HG03460 (cell line): Measurements from ENCODE around the gene MED20.
"Not testable (repeated sequence)": the region's sequence is repeated elsewhere in the genome, so short reads cannot be mapped to it uniquely, and the experiment has no call there.

Experiments used
- ATAC-seq: cut with Tn5 transposase; IDR thresholded peaks from one replicate; pipeline ENCODE4 v1.9.1; 2021; ENCODE audit not compliant: unreplicated experiment

MED20 gene, protein sequence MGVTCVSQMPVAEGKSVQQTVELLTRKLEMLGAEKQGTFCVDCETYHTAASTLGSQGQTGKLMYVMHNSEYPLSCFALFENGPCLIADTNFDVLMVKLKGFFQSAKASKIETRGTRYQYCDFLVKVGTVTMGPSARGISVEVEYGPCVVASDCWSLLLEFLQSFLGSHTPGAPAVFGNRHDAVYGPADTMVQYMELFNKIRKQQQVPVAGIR

DNA sequence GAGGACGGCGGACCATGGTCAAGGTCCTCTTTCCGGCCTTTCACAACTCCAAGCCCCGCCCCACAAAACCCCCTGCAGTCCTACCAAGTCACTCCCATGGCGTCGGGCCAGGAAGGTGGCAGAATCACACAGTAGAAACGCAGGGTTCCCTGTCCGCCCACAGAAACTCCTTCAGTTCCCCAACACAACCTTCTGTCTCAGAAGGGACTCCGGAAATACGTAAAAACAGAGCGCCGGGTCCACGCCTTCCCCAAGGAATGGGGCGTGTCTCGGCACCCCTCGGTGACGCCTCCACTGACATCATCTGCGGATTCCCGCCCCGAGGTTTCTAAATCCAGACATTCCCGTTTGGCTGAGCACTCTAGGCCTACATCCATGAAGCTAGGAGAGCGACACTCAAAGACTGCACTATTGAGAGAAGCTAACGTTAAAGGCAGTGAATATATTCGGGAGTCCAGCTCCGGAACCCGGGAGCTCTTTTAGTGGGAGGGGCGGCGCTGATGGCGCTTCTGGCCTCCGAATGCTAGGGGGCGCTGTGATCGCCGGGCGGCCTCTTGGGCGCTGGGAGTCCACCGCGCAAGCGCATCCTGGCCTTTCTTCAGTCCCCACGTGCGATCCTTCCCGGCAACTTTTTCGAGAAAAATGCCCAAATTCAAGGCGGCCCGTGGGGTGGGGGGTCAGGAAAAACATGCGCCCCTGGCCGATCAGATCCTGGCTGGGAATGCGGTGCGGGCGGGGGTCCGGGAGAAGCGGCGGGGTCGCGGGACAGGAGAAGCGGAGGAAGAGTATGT lies at the start of gene MED20, which contains the start of gene BYSL:
Gene MED20, minus strand, starts transcription at position 219 of the 791 bp plus-strand sequence. Its CDS starts 121 bp downstream, at position 98.
Gene BYSL, plus strand, starts transcription at position 579 of the 791 bp plus-strand sequence. Its CDS starts 64 bp downstream, at position 643.
- peak; percentile 90 for ATAC-seq

DNA sequence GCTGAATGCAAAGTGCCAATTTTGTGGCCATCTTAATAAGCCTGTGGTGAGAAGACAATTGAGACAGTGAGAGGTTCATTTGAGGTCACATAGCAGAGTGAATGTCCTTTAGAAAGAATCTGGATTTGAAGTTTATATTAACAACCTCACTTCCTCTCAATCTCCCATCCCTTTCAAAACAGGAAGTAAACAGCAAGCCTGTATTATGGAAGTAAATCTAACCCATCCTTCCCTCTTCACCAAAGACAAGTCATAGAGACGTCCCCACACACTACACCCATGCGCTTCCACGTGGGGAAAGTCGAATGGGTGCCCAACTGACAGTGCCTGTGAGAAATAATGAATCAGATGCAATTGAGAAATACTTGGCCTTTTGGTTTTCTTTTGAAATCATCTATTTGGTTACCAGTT lies 49.5 kb upstream of the MED20 start:
- no peak for ATAC-seq

DNA sequence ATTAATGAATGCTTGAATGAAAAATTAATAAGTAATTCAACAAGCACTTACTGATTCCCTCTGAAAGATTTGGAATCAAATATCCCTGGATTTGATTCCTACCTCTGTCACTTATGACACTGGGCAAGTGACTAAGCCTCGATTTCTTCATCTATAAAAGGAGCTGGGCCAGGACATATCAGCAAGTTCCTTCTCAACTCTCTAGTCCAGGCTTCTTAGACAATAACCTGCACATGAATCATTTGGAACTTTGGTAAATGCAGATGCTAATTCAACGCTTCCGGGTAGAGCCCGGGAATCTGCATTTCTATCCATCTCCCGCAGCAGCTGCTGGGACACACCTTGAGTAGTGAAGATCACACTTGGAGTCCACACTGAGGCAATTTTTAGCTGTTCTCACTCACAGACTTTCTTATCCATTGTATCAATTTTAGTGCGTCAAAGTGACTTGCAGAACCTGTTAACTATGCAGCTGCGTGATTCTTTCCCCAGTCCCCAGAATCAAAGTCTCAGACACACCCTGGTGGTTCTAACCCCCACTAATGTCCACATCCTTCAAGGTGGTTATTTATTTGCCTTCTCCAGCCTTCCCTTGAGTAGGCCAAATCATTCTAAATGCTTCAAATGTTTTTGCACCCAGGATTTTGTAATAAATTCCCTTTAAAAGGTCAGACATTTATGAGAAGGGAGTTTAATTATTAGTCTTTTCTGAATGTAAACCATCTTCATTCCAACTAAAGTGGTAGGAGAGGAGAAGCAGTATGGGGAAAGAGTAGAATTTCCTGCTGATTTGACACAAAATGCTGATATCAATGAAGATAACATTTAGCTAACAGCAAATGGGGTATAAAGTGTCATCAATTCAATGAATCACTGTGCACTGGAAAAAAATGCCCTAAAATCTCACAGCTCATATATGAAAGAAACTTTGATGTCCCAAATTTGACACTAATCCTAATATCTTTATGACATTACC lies 46.7 kb upstream of the MED20 start:
- ATAC-seq: no peak

DNA sequence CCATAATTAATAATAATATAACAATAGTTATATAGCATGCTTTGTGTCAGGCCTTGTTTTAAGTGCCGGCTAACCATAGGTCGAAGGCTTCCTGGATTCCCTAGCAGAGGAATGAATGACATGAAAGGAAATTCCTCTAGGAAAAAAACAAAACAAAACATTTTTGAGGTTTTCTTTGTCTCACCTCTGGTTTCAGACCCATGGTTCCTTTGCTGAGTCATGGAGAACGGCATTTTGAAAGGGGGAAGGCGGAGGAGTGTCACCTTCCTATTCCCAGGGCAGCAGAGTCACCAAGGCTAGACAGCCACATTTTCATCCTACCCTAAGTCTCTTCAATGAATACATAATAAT lies 46.0 kb upstream of the MED20 start:
- ATAC-seq: no peak

DNA sequence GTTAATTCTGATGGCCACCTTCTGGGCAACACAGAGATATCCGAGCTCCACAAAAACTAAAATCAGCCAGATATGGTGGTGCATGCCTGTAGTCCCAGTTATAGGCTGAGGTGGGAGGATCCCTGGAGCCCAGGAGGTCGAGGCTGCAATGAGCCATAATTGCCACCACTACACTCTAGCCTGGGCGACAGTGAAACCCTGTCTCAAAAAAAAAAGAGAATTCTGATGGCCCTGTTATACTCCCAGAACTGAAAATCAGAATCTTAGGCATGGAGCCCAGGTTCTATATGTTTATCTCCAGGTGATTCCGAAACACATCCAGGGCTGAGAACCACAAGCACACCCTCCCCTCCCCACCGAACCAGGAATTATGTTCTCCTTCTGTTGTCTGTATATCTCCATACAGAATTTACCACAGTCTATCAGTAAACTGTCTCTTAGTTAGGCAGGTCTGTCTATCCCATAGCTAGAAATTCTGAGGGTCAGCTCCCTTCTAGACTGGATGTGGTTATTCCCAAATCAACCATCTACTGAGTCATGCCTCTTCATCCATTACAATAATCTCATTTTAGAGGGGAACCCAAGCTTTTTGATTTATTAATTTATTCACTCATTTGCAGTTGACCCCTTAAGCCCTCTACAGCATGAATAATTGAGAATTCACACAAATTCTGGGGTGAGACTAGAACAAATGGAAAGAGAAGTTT lies 45.4 kb upstream of the MED20 start:
- ATAC-seq: no peak

DNA sequence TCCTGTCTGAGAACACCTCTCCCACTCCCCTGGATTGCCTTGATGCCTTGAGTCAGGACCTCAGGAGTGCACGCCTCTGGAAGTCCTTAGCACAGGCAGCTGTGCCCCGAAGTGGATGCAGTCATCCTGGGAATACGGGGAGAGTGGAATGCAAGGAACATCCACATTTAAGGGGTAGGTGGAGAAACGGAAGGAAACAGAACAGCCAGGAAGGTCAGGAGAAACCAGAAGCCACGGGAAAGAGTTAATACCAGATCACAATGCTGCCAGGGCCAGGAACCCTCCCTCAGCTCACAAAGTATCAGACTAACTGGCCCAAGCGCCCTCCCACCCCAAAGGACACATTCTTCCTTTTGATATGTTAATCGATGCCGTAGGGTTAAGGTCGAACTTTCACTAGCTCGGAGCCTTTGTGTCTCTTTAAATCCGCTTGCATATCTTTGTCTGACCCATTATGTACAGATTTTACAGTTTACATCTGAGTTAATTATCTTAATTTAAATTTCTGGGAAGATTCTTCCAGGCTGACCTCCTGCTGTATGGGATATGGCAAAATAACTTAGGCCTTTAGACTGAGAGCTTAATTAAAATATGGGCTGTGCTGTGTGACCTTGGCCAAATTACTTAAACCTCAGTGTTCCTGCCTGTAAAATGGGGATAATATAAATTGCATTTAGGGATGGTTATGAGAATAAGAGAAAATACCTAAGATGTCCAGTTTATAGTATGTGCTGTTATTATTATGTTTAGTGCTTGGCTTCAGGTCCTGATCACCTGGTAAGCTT lies 44.7 kb upstream of the MED20 start:
- no peak for ATAC-seq

DNA sequence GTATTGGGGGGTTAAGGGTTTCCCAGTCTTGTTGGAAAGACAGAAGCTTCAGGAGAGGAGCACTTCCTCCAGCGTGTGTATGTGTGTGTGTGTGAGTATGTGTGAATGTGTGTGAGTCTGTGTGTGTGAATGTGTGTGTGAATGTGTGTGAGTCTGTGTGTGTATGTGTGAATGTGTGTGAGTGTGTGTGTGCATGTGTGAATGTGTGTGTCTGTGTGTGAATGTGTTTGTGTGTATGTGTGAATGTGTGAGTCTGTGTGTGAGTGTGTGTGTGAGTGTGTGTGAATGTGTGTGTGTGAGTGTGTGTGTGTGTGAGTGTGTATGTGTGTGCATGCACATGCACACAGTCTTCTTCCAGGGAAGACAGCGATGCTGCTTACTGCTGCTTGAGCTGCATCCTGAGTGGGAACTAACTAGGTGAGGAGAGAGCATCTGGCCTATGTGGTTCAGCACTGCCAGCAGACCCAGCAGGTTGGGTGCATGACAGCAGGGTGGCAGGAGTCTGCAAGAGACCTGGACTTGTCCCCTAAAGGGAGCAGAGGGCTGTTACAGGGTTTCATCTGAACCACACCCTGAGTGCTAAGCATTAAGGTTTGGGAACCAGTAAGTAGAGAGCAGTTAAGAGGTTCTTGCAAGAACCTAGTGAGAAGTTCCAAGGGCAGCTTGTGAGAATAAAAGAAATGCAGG lies 43.4 kb upstream of the MED20 start:
- no peak for ATAC-seq

DNA sequence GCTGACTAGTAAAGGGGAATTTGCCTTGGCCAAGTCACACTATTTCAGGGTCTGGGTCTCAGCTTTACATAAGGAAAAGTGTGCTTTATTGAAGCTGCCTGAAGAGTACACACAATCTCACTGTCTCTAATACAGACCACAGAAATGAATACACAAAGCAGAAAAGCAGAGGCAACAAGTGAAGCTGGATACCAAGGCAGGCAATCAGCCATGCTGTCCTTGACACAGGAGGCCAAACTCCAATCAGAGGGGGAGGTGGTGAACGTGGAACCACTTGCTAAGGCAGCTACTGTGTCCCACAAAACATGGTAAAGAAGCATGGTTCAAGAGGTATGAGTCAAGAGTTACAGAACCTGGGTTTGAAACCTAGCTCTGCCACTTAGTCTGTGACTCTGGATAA lies 42.4 kb upstream of the MED20 start:
- ATAC-seq: no peak

DNA sequence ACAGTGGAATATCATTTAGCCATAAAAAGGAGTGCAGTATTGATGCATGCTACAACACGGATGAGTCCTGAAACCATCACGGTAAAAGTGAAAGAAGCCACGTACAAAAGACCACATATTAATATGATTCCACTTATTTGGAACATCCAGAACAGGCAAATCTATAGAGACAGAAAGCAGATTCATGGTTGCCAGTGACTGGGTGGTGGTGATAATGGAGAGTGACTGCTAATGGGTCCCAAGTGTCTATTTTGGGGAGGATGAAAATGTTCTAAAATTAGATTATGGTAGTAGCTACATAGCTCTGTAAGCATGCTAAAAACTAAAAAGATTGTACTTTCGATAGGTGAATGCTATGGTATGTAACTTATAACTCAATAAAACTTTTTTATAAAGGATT lies 39.1 kb upstream of the MED20 start:
- no peak for ATAC-seq

DNA sequence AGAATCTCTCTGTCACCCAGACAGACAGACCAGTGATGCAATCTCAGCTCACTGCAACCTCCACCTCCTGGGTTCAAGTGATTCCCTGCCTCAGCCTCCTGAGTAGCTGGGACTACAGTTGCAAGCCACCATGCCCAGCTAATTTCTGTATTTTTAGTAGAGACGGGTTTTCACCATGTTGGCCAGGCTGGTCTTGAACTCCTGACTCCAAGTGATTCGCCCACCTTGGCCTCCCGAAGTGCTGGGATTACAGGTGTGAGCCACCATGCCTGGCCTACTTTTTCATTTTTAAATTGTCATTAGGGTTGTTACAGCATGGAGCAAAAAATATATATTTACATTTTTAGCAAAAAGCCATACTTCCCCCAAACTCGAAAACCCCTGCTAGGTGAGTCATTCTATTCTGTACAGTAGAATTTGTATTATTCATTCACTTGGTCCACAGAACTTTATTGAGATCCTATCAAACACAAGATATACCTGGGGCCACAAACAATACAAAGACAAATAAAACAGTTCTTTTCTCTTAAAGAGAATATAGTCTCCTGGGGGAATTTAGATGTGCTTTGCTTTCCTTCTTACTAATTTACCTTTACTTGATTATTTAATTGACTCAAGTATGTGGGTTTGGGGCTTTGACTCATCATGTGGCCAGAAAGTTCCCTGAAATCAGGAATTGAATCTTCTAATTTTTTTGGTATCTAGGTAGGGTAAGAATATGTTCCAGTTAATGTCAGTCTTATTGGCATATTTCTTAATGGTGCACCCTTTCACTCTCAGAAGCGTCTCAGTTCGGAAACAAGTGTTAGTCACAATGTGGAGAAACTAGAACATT lies 37.3 kb upstream of the MED20 start:
- no peak for ATAC-seq

DNA sequence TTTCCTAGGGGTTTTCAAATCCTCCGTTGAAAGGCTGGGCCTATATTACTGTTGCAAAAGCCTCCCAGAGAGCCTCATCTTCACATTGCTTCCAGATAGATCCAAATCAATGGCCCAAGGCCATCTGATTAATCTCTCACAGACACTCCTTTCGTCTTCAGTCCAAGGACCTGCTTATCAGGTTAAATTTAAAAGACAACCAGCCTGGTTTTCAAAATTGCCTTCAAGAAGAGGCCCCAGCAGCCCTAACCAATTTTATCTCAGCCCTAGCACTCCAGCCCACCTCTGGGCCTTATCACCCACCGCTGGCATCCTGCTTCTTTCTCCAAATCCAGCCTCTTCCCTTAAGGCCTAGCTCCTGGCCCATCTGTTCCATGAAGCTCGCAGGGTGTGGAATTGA lies 36.2 kb upstream of the MED20 start:
- no peak for ATAC-seq

DNA sequence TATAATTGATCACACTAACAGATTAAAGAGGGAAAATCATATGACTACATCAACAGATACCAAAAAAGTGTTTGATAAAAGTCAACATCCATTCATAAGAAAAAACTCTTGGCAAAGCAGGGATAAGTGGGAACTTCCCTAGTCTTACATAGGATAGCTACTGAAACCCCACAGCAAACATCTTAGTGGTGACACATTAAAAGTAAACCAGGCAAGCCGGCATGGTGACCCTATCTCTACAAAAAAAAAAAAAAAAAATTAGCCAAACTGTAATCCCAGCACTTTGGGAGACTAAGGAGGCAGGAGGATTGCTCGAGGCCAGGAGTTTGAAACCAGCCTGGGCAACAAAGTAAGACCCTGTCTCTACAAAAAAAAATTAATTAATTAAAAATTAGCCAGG lies 34.5 kb upstream of the MED20 start:
- no peak for ATAC-seq

DNA sequence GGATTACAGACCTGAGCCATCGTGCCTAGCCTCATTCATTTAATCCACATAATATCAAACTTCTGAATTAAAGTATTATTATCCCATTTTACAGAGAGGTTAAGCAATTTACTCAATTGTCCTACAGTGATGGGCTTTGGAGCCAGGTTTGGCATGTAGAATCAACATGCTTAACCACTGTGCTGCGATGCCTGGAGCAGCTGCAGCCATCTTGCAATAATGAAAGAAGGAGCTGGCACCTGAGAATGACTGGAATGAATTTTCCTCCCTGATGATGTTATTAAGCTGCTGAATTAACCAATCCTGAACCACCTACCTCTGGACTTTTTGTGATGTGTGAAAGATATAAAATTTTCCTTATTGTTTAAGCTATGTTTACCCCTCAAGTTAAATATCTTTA lies 33.7 kb upstream of the MED20 start:
- ATAC-seq: no peak

DNA sequence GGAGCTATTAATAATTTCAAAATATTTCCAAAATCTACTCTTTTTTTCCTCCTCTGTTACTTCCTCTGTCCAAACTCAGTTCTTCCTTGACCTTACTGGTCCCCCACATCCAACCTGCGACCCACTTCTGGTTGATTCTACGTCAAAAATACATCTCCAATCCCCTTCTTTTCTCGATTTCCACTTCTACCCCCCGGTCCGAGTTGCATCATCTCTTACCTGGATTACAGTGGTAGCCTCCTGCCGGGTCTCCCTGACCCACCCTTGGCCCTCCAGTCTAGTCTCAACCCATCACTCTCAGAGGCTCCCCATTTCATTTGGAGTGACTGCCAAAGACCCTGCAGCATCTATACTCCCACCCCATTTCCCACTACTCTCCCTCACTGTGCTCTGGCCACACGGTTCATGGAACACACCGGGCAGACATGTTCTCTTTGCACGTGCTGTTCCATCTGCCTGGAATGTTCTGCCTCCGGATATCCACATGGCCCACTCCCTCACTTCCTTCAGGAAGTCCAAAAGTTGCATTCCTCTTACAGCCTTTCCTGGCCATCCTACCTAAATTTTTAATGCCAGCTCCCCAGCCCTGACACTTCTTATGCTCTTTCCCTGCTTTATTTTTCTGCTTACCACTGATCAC lies 26.8 kb upstream of the MED20 start:
- ATAC-seq: no peak

DNA sequence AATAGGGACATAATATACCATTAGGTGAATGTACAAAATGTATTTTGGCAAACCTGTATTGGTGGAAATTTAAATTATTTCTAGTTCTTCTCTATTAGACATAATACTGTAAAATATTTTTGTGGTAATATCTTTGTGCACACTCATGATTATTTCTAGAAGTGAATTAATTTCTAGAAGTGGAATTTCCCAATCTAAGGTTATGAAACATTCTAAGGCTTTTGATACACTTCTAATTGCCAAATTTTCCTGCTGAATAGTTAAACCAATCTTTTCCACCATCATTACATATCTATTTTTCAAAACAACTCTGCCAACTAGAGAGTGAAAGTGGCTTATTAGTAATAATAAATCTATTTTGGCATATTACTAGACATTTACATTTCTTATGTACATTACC lies 22.5 kb upstream of the MED20 start:
- no peak for ATAC-seq

DNA sequence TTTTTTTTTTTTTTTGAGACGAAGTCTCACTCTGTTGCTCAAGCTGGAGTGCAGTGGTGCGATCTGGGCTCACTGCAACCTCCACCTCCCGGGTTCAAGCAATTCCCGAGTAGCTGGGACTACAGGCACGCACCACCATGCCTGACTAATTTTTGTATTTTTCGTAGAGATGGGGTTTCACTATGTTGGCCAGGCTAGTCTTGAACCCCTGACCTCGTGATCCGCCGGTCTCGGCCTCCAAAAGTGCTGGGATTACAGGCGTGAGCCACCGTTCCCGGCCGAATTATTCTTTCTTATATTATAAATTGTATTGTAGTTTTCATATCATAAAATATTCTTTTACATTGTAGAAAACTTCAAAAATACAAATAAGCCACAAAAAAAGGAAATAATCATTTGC lies 21.9 kb upstream of the MED20 start:
- ATAC-seq: not testable (repeated sequence)

DNA sequence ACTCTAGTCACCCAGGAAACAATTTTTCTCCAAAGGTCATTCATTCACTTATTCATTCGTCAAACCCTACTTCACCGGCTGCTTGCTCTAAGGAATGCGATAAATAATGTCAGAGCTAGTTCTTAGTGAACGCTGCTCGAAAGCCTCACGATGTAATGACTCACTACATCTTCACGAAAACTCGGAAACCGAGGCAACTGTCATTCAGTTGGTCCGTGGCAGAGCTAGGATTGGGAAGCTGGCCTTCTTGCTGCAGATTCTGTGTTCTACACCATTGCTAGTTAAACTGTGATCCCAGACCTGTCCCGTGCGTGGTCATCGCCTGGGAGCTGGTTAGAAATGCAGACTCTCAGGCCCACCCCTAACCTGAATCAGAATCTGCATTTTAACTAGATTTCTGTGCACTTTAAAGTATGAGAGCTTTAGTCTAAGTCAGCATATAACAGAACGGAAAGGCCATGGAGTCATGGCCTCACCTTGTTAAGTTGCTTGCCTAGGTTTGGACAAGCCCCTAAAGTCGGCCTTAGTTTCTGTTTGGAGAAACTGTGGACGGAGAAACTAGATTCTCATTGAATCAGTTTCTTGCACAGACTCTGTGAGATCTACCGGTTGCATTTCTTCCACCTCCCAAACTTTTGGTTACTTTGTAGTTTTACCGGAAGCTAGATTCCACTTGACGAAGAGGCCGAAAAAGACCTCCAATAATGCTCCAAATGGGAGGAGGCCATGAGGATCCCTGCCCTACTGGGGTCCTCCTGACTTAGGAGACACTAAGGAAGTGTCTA lies 21.3 kb upstream of the MED20 start:
- no peak for ATAC-seq
